T-cell (primary cell): Measurements from ENCODE around the gene PMPCB. TPM values are rescaled to one million over a fixed set of nuclear protein-coding genes. Genes with fewer than 3 reads are reported as not detected.

Source experiments
- ATAC-seq, 4 experiments: fragments of 200-7000 bp in 3 of 4; fragments of 150-1000 bp in 1 of 4; cut with Tn5 transposase; replicated peaks in 1 of 4; 1 replicate in 3 of 4; 2 replicates in 1 of 4; pipeline ENCODE4 v1.10.0; 2021; ENCODE audit warnings: moderate library complexity in 3 of 4, mild to moderate bottlenecking in 2 of 4, moderate number of reproducible peaks in 1 of 4
- CTCF ChIA-PET, 2 donors: fragments of 300-600 bp; sonication (Branson Sonifier 250); formaldehyde crosslinking; loops; one replicate each; lab custom pipeline; 2022; ENCODE audit warnings: antibody characterized with exemption in 2 of 2; lab: Charles Lee
- POLR2A ChIA-PET, 2 donors: fragments of 300-600 bp; sonication (Branson Sonifier 250); formaldehyde crosslinking; loops; one replicate each; lab custom pipeline; 2022; ENCODE audit warnings: antibody characterized with exemption in 2 of 2; lab: Charles Lee
- DNase-seq, 35 experiments: peaks; one replicate each; pipeline versions ENCODE4 v3.0.0 to v3.0.0-alpha.2; 2013 to 2023
- H3K27ac ChIP-seq: one replicate; pipeline ENCODE4 v1.5.1; 2013; ENCODE audit warnings: low read length
- H3K27me3 ChIP-seq, 2 experiments: replicated peaks in 1 of 2; 1 replicate in 1 of 2; 2 replicates in 1 of 2; pipeline versions ENCODE4 v1.6.1 to v1.7.0; 2013; ENCODE audit warnings: low read length in 1 of 2, mixed read lengths in 1 of 2; ENCODE audit not compliant: control insufficient read depth in 2 of 2, insufficient read depth in 2 of 2; ENCODE audit errors: extremely low read depth in 1 of 2
- H3K36me3 ChIP-seq, 2 donors: 1 replicate in 1 of 2; 2 replicates in 1 of 2; pipeline versions ENCODE4 v1.6.1 to v1.7.0; 2013; ENCODE audit warnings: low read length in 1 of 2; ENCODE audit not compliant: control insufficient read depth in 2 of 2, insufficient read depth in 1 of 2; ENCODE audit errors: extremely low read depth in 1 of 2
- H3K4me1 ChIP-seq, 2 experiments: 1 replicate in 1 of 2; 2 replicates in 1 of 2; pipeline versions ENCODE4 v1.6.1 to v1.7.0; 2013; ENCODE audit warnings: low read length in 2 of 2, mixed read lengths in 1 of 2; ENCODE audit not compliant: insufficient read depth in 2 of 2, control insufficient read depth in 1 of 2; ENCODE audit errors: extremely low read depth in 1 of 2
- H3K4me3 ChIP-seq, 2 donors: 1 replicate in 1 of 2; 2 replicates in 1 of 2; pipeline versions ENCODE4 v1.5.1 to v1.7.0; 2013; ENCODE audit warnings: mild to moderate bottlenecking in 2 of 2, low read length in 1 of 2, moderate library complexity in 1 of 2; ENCODE audit not compliant: control insufficient read depth in 1 of 2; ENCODE audit errors: extremely low read depth in 1 of 2
- H3K9me3 ChIP-seq: 2 replicates; pipeline ENCODE4 v1.7.0; 2013
- H3K27ac Mint-ChIP-seq, 2 donors: one replicate each; pipeline ENCODE4 v1.8.0; 2020 to 2021; ENCODE audit warnings: mild to moderate bottlenecking in 2 of 2, mixed read lengths in 2 of 2
- H3K27me3 Mint-ChIP-seq, 2 donors: one replicate each; pipeline ENCODE4 v1.8.0; 2021 to 2022; ENCODE audit warnings: mixed read lengths in 2 of 2
- H3K36me3 Mint-ChIP-seq: one replicate; pipeline ENCODE4 v1.8.0; 2021; ENCODE audit warnings: mixed read lengths
- H3K4me1 Mint-ChIP-seq, 3 donors: one replicate each; pipeline ENCODE4 v1.8.0; 2020 to 2022; ENCODE audit warnings: mixed read lengths in 3 of 3, mild to moderate bottlenecking in 1 of 3
- H3K4me3 Mint-ChIP-seq, 3 donors: one replicate each; pipeline ENCODE4 v1.8.0; 2020 to 2022; ENCODE audit warnings: mild to moderate bottlenecking in 3 of 3, mixed read lengths in 3 of 3, moderate library complexity in 3 of 3
- H3K9me3 Mint-ChIP-seq, 3 donors: one replicate each; pipeline ENCODE4 v1.8.0; 2020 to 2022; ENCODE audit warnings: mixed read lengths in 3 of 3
- WGBS: methylation state at CpG from one replicate; pipeline ENCODE4 v1.1.5; 2013; ENCODE audit warnings: missing lambda C conversion rate; ENCODE audit not compliant: insufficient coverage; 5-methylcytosine and 5-hydroxymethylcytosine counted together
- total RNA-seq, 35 experiments: library from RNA in 6 of 35; stranded (reverse) in 6 of 35; fragments of 120-200 nt in 1 of 35; gene quantifications; one replicate each; pipeline versions ENCODE4 v1.2.1 to v1.2.4 and lab custom pipeline; 2013 to 2026

The PMPCB gene
- total RNA-seq, 5 donors from 2014 or later (not counting 1 experiment from before 2014, with no cell fraction given): 62.5 to 91.1 (median 66.2) TPM

GRCh38 chr7:103343332-103343731, 46.1 kb downstream of the PMPCB start:
- Mint-ChIP-seq H3K4me3 (peak overlapping the region; percentile 98 to 99 (median 99)), H3K27ac (no peak overlapping the region), H3K36me3 (peaks cover 30% of the 10 kb centered on the region), H3K4me1 (peaks cover 63 to 68% (median 64%) of the 10 kb centered on the region in 3 donors), H3K9me3 (no peaks in the 10 kb centered on the region), H3K27me3 (no peaks in the 10 kb centered on the region)
- POLR2A ChIA-PET: interaction anchor here (0.6 to 1.5 kb wide), 5 partner anchors 13 to 1904 kb away, joined by 3 to 6 read pairs (median 3); no protein-coding TSS in a partner anchor
- CTCF ChIA-PET: interaction anchor here in 1 of 2 donors (0.7 kb wide), 1 partner anchor 9 kb away, joined by 3 read pairs; no protein-coding TSS in a partner anchor
- Histone ChIP-seq H3K27me3 (no peaks in the 10 kb centered on the region), H3K27ac (peak overlapping the region; percentile 77), H3K4me1 (peaks cover 9 to 17% of the 10 kb centered on the region in 2 experiments), H3K4me3 (peak overlapping the region; percentile 70 to 94), H3K36me3 (peaks cover 5 to 30% of the 10 kb centered on the region in 2 donors), H3K9me3 (no peaks in the 10 kb centered on the region)
- DNase-seq (no peak), ATAC-seq (no peak)

- H3K27me3 Mint-ChIP-seq: no peaks in the 10 kb centered on the region
- peak overlapping the region; percentile 98 to 99 (median 99) for H3K4me3 Mint-ChIP-seq
- ATAC-seq (peak; percentile 23 to 36 (median 32)), DNase-seq (peak in 27 of 35 experiments; percentile 1 to 50 (median 13))
- peak overlapping the region; percentile 70 to 94 for H3K4me3 ChIP-seq
- no peaks in the 10 kb centered on the region for H3K9me3 Mint-ChIP-seq
- peak overlapping the region; percentile 77 for H3K27ac ChIP-seq
- peaks cover 30% of the 10 kb centered on the region for H3K36me3 Mint-ChIP-seq
- H3K27ac Mint-ChIP-seq: peak overlapping the region; percentile 94 to 98
- under 1% methylated on average over 17 of the region's 26 CpGs for WGBS
- H3K4me1 ChIP-seq: peaks cover 15 to 20% of the 10 kb centered on the region in 2 experiments
- H3K4me1 Mint-ChIP-seq: peaks cover 68 to 73% (median 69%) of the 10 kb centered on the region in 3 donors
- H3K36me3 ChIP-seq: peaks cover 5 to 28% of the 10 kb centered on the region in 2 donors
- POLR2A ChIA-PET: interaction anchor here in 1 of 2 donors (1.5 kb wide), 1 partner anchor 14 kb away, joined by 4 read pairs; no protein-coding TSS in a partner anchor
- H3K9me3 ChIP-seq: no peaks in the 10 kb centered on the region
- no peaks in the 10 kb centered on the region for H3K27me3 ChIP-seq
- CTCF ChIA-PET: no interaction called here
Measured at GRCh38 chr7:103343758-103344452, 46.7 kb downstream of the PMPCB start.

GRCh38 chr7:103344453-103345149, 47.4 kb downstream of the PMPCB start, which contains the start of gene DNAJC2:
Gene DNAJC2 (minus strand): TSS chr7:103344767. CDS start chr7:103344622, 145 bp downstream.
- DNase-seq: peak; percentile 69 to 93 (median 82)
- Histone ChIP-seq H3K4me3 (peak within 1 kb of the TSS; percentile 70 to 94), H3K9me3 (no peaks in the 10 kb centered on the region), H3K27ac (peak within 1 kb of the TSS; percentile 77), H3K27me3 (no peaks in the 10 kb centered on the region), H3K4me1 (peaks cover 19 to 24% of the 10 kb centered on the region in 2 experiments), H3K36me3 (peaks cover 2 to 21% of the 10 kb centered on the region in 2 donors)
- peaks cover 23% of the 10 kb centered on the region for H3K36me3 Mint-ChIP-seq
- no peaks in the 10 kb centered on the region for H3K9me3 Mint-ChIP-seq
- ChIA-PET POLR2A (interaction anchor here in 1 of 2 donors (0.6 kb wide), 1 partner anchor 34 kb away, joined by 8 read pairs; no protein-coding TSS in a partner anchor), CTCF (no interaction called here)
- peak within 1 kb of the TSS; percentile 98 to 99 (median 99) for H3K4me3 Mint-ChIP-seq
- H3K27ac Mint-ChIP-seq: peak within 1 kb of the TSS; percentile 94 to 98
- WGBS: 0% methylated on average over 22 of the region's 43 CpGs
- peaks cover 67 to 75% (median 69%) of the 10 kb centered on the region in 3 donors for H3K4me1 Mint-ChIP-seq
- peak; percentile 92 to 93 (median 93) for ATAC-seq
- no peaks in the 10 kb centered on the region for H3K27me3 Mint-ChIP-seq

- CTCF ChIA-PET: no interaction called here
Measured at GRCh38 chr7:103346396-103346795, 49.2 kb downstream of the PMPCB start.

GRCh38 chr7:103347507-103348267, 50.5 kb downstream of the PMPCB start, which contains the start of gene PSMC2:
Gene PSMC2 (plus strand): TSS chr7:103347643. CDS start chr7:103347712, 69 bp downstream.
- Mint-ChIP-seq H3K36me3 (peaks cover 11% of the 10 kb centered on the region), H3K4me1 (peaks cover 71 to 76% (median 73%) of the 10 kb centered on the region in 3 donors), H3K9me3 (no peaks in the 10 kb centered on the region), H3K27me3 (no peaks in the 10 kb centered on the region), H3K27ac (peak within 1 kb of the TSS; percentile 94 to 98), H3K4me3 (peak within 1 kb of the TSS; percentile 90 to 100 (median 95))
- CTCF ChIA-PET: interaction anchor here (0.6 to 1.0 kb wide), 3 partner anchors 49 to 1569 kb away, joined by 3 to 6 read pairs (median 5); partner anchors contain the start of gene PMPCB (in 1 of the 2)
- DNase-seq (peak; percentile 69 to 92 (median 79)), ATAC-seq (peak; percentile 59 to 67 (median 66))
- Histone ChIP-seq H3K27me3 (no peaks in the 10 kb centered on the region), H3K4me3 (peak within 1 kb of the TSS; percentile 96), H3K27ac (peak within 1 kb of the TSS; percentile 92), H3K9me3 (no peaks in the 10 kb centered on the region), H3K36me3 (peaks cover 0 to 13% of the 10 kb centered on the region in 2 donors), H3K4me1 (peaks cover 19 to 26% of the 10 kb centered on the region in 2 experiments)
- POLR2A ChIA-PET: no interaction called here
- 0% methylated on average over 19 of the region's 25 CpGs for WGBS

More at GRCh38 chr7:103346396-103346795, 49.2 kb downstream of the PMPCB start:
- Histone ChIP-seq H3K27me3 (no peaks in the 10 kb centered on the region), H3K9me3 (no peaks in the 10 kb centered on the region), H3K36me3 (peaks cover 0 to 11% of the 10 kb centered on the region in 2 donors), H3K27ac (no peak overlapping the region), H3K4me1 (peaks cover 19 to 29% of the 10 kb centered on the region in 2 experiments), H3K4me3 (no peak overlapping the region)
- Mint-ChIP-seq H3K36me3 (peaks cover 11% of the 10 kb centered on the region), H3K4me1 (peaks cover 68 to 73% (median 68%) of the 10 kb centered on the region in 3 donors), H3K27me3 (no peaks in the 10 kb centered on the region), H3K27ac (peak overlapping the region in 1 of 2 donors; percentile 94), H3K9me3 (no peaks in the 10 kb centered on the region), H3K4me3 (peak overlapping the region in 2 of 3 donors; percentile 90 to 95)
- POLR2A ChIA-PET: no interaction called here
- no CpG with 5 or more reads among the region's 5 CpGs for WGBS
- ATAC-seq (no peak), DNase-seq (no peak)
